ENCODE data around the gene TNNT1.

Gene TNNT1

DNA sequence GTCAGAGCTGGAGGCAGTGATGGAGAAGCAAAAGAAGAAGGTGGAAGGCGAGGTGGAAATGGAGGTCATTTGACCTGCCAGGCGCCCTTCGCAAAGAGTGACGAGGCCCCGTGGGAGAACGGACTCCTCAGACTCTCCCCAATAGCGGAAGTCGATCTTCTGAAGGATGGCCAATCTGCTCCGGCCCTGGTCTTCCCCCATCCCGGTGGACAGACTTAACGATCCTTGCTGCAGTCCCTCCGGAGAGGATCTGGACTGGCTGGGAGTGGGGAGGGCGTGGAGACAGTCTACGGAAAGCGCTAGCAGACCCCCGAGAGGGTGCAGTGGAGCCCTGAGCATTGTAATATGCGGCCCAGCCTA, 61.5 kb downstream of the TNNT1 start:
- no peak for DNase-seq

DNA sequence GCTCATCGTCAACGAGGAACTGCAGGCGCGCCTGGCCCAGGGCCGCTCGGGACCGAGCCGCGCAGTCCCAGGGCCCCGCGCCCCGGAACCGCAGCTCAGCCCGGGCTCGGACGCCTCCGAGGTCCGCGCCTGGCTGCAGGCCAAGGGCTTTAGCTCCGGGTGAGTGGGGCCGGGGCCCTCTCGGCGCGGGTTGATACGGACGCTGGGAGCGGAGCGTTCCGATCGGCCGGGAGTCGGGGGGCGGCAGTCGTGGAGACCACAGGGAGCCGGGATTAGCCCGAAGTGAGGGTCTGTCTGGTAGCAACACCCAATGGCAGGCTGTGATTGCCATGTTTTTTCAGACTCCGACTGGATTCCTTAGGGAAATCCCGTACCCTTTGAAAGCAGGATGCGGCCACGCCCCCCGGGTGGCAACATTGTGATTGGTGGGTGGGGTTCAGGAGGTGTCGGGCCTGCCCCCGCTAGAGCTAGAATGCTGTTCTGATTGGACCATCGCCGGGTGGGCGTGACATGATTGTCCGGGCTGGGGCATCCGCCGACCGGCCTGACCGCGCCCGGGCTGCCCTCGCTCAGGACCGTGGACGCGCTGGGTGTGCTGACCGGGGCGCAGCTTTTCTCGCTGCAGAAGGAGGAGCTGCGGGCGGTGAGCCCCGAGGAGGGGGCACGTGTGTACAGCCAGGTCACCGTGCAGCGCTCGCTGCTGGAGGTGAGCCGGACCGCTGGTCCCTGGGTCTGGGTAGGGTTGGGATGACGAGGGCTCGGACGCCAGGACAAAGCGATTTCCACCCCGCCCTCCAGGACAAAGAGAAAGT, 62.1 kb downstream of the TNNT1 start:
- no peak for DNase-seq

DNA sequence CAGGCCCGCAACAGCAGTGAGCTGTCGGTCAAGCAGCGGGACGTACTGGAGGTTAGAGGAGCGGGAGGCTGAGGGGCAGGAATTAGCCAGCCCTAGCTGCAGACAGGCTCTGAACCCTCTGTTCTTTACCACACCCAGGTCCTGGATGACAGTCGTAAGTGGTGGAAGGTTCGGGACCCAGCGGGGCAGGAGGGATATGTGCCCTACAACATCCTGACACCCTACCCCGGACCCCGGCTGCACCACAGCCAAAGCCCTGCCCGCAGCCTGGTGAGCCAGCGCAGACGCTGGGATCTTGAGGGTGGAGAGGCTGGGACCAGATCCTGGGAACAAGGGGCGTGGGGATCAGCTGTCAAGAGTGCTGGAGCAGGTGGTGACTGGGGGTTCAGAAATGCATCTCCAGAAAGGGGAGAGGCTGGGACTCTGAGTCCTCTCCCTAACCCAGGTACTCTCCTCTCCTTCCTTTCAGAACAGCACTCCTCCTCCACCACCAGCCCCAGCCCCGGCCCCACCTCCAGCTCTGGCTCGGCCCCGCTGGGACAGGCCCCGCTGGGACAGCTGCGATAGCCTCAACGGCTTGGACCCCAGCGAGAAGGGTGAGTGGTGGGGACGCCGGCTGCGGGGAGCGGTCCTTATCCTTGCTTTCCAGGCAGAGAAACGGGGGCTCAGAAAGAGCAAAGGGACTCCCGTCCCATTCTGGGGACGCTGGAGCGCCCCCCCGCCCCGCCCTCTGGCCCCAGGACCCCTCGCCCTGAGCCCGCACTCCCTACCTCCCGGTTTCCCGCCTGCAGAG, 62.9 kb downstream of the TNNT1 start:
- DNase-seq, result no peak

DNA sequence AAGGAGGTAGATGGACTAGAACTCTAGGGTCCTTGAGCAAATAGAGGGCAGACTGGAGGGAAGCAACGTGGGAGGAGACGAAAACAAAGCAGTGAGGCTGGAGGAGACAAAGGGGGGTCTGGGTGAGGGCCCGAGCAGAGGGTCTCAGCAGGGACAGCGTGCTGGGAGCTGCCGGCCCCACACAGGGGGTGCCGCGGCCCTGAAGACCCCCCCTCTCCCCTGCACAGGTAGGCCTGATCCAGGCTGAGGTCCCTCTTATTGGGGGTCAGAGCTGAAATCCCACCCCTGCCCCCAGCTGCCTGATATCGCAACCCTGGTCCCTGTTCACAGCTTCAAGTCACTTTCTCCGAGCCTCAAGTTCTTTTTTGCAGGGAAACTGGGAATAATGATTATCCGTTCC, 64.6 kb downstream of the TNNT1 start:
- no peak for DNase-seq

DNA sequence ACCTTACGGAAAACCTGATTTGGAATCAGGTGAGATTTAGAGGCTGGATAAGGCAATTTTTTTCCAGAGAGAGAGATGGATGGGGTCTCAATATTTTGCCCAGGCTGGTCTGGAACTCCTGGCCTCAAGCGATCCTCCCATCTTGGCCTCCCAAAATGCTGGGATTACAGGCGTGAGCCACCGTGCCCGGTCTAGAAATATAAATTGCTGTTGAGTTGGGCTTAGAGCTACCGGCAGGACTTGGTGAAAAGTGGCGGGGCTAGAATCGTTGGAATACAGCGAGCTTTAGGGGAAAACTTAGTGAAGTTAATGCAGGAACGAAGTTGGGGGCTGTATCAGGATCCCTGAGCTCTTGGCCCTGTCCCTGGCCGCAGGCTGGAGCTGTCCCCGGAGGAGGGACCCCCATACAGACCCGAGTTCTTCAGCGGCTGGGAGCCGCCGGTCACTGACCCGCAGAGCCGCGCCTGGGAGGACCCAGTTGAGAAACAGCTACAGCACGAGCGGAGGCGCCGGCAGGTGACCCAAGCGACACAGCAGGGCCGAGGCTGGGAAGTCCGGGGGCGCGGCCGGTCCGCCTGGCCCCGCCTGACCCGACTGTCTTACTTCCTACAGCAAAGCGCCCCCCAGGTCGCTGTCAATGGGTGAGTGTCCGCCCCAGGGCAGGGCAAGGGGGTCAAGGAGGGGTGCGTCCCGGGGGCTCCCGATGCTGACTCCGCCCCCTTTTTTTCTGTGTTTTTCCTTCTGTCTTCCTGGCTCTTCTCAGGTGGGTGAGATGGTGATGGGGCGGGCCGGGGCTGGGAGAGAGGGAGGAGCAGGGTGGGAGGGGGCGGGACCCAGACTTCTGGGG, 65.8 kb downstream of the TNNT1 start:
- no peak for DNase-seq
